Activated CD4-positive, alpha-beta T cell treated with anti-CD3 and anti-CD28 coated beads for 1 hour (primary cell): ENCODE data around the gene GMEB2.
A peak's percentile ranks its signal among the peaks of the same experiment; 100 is the strongest.
"Not testable (repeated sequence)": the region's sequence is repeated elsewhere in the genome, so short reads cannot be mapped to it uniquely, and the experiment has no call there.

Experiments used
- DNase-seq: peaks from one replicate; pipeline ENCODE4 v3.0.0-alpha.2; 2020

GMEB2 gene

DNA sequence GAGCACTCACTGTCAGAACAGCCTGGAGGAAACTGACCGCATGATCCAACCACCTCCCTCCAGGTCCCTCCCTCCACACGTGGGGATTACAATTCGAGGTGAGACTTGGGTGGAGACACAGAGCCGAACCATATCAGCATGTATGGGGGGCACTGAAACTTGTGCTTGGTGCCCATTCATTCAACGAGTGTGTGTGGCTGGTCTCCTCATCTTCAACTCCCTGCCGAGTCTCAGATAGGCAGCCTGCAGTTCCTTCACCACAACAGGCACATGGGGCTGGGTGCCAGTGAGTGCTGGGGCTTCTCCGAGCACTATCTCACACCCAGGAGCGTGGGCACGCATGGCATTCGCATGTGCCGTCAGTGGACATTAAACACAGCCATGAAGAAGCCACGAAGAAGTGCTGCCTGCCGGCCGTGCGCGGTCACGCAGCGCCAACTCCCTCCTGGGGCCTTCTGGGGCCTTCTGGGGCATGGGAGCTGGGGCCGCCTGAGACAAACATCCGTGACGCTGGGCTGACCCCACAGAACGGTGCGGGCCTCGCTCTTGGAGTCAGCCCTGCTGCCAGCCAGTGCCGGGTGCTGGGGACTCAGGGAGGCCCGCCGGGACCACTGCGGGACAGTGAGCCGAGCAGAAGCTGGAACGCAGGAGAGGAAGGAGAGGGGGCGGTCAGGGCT is 30.5 kb upstream of the GMEB2 start:
- DNase-seq, result no peak

DNA sequence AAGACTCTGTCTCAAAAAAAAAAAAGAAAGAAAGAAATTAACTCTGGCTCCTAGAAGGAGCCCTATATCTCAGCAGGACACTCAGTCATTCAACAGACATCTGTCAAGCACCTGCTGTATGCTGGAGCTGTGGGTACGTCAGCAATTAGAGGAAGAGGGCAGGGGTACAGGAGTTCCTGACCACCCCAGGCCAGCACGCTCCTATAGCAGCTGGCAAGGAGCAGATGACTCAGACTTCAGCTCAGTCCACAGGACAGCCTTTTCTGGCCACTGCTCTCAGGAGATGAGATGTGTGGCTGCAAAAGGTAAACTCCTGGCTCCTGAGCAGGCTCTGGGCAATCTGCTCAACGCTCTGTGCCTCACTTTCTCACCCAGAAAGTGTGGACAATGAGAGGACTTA is 29.6 kb upstream of the GMEB2 start:
- DNase-seq, result no peak

DNA sequence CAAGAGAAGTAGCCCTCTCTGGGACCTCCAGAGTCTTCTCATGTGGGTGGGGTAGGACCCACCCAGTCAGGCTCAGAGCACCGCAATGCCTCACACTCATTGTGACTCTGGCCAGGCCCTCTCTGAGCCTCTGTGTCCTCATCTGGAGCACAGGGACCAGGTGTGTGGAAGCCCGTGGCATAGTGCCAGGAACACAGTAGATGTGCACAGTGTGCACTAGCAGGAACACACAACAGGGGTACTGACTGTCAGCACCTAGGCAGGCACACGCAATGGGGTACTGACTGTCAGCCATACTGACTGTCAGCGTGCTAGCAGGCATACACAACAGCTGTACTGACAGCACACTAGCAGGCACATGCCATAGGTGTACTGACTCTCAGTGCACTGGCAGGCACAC is 28.3 kb upstream of the GMEB2 start:
- DNase-seq, result no peak

DNA sequence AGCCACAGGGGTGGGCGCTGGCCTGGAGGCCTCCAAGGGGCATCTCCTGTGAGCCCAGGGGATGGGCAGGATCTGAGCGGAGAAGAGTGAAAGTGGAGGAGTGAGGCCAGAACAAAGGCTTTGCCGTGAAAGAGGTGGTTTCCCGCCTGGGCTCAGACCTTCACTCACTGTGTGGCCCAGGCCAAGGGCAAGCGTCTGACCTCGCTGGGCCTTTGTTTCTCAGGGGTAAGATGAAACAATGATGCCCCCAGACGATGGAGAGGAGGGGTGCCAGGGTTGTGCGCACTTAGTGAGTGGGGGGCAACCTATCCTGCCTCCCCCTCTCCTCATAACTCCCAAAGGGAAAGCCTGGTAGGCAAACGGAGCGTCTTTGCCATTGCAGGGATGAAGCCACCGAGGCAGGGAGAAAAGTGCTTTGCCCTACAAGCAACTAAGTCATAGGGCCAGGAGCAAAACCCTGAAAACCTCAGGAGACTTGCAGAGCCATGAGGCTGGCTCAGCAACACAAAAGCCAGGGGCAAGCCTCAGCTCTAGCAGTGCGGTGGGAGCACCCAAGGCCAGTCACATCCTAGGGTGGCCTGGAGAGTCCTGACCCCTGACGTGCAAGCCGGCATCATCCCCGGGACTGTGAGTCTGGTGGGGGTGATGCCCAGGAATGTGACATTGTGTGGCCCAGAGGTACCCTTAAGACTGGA is 27.2 kb upstream of the GMEB2 start:
- DNase-seq, result no peak

DNA sequence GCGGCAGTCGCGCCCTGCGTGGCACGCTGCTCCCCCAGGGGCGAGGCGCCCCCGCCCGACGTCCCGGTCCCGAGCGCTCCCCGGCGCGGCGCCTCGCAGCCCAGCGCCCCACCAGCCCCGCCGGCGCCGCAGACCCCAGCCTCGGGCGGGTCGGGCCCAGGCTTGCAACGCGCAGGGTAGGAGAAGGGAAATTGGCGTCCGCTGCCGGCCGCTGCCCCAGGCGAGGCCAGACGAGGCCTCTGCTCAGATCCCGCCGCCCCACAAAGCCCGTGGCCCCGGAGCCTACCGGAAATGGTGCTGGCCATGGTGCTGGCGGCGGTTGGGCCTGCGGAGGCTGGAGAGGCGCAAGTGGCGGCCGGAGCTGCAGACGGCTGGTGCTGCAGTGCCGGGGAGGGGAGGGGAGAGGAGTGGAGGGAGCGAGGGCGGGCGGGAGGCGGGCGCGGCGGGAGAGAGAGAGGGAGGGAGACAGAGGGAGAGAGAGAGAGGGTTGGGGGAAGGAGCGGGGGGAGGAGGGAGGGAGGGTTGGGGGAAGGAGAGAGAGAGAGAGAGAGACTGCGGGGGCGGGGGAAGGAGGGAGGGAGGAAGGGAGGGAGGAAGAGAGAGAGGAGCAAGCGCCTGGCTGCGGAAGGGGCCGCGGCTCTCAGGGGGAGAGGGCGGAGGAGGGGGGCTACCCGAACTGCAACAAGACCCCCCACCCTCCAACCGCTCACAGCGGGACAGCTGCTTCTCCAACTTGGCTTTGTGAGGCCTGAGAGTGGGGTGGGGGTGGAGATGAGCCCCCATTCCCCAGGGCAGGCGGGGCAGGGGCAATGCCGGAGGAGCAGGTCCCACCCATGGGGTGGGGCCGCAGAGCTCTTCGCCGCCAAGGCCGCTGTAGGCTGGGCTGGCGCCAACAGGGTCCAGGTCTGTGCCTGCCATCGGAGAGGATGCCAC is 26.4 kb upstream of the GMEB2 start, which contains the start of gene STMN3:
STMN3 (minus strand) TSS at position 384 of the 933 bp plus-strand sequence; CDS start at position 305, 79 bp downstream.
- peak; percentile 37 for DNase-seq

DNA sequence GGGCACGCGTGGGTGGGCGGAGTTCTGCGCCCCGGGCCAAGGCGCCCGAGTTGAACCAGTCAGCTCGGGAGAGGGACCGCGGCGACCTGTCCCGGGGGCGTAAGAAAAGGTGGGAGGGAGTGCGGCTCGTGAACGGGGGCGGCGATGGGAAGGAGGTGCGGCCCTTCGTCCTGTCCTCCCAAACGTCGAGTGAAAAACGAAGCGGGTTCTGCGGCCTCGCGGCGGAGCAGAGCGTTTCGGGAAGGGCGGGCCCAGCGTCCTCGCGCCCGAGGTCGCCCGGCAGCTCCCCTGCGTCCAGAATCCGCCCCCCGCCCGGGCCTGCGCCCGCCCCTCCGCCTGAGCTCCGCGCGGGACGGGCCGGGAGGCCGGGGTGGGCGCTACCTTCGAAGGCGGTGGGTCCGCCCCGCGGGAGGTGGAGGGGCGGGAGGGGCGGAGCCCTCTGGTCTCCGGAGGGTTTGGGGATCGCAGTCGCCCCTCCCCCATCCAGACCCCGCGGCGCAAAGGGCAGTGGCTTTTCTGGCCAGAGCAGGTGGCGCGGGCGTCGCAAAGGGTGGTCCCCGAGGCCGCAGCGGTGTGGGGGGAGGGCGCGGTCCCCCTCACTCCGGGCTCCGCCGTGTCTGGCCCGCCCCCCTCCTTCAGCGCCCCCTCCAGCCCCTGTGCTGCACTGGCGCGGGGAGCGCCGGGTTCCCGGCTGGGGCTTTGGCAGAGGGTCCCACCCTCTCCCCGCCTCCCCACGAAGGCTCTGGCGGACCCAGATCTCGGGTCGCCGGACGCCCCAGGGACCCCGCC is 25.5 kb upstream of the GMEB2 start:
- peak; percentile 37 for DNase-seq

DNA sequence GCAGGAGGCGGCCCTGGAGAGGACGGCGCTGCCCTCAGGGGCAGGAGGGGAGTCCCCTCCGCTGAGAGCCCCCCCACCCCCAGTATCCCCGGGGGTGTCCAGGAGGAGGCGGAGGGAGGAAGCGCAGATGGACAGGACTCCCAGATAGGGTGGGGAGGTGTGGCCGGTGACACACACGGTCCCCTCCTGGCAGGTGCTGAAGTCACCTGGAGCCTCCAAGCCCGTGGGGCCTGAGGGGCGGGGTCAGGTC is 25.0 kb upstream of the GMEB2 start:
- no peak for DNase-seq

DNA sequence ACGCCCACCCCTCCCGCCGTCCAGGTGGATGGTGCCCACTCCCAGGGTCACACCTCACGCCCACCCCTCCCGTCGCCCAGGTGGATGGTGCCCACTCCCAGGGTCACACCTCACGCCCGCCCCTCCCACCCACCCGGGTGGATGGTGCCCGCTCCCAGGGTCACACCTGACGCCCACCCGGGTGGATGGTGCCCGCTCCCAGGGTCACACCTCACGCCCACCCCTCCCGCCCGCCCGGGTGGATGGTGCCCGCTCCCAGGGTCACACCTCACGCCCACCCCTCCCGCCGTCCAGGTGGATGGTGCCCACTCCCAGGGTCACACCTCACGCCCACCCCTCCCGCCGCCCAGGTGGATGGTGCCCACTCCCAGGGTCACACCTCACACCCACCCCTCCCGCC is 23.6 kb upstream of the GMEB2 start:
- not testable (repeated sequence) for DNase-seq

DNA sequence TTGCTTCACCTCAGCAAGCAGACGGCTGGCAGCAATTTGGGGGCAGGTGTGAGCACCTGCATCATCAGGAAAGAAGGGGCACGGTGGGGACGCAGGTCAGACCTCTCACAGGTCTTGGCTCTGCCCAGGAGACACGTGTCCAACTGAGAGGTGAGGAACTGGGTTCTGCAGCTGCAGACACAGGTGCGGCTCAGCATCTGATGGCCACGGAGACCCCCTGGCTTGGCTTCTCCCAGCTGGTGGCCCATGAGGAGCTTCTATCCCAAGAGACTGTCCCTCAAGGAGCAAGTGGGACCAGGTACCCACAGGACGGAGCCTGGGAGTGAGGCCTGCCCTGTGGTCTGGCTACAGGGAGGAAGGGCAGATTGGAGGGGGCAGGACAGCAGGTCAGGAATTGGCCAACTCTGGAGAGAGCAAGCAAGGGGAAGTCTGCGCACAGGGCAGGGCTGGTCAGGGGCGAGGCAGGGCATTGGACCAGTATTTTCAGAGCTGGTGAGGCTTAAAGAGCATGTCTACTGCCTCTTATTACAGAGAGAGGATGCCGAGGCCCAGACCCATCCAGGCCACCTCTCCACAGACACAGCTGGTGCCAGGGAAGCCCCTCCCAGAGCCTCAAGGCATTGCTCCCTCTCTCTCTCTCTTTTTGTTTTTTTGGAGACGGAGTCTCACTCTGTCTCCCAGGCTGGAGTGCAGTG is 22.1 kb upstream of the GMEB2 start:
- DNase-seq, result no peak

DNA sequence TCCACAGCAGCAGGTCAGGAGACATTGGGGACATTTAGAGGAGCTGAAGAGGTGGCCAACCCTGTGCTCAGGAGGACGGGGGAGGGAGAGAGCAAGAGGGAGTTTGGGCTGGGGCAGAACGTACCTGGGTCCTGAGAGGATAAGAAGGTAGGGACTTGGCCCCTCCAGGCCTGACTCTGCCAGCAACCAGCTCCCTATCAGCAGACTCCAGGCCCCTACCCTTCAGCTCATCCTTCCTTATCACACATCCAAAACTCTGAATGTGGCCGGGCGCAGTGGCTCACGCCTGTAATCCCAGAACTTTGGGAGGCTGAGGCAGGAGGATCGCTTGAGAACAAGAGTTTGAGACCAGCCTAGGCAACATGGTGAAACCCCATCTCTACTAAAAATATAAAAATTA is 21.3 kb upstream of the GMEB2 start:
- no peak for DNase-seq

DNA sequence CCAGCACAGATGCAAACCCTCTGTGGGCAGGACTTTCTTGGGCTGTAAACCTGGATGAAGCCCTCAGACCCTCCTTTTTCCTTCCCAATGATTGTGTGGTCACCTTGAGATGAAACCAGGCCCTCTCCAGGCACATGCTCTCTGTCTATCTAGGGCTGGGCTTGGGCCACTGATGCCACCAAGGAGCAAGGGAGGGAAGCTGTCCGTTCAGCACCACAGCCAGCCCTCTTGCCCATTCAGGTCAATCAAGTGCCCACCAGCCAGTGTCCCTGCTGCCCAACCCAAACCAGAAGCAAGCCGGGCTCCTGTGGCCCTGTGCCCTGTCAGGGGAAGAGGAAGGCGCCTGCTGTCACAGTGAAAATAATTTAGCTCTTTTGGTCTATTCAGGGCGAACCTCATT is 18.3 kb upstream of the GMEB2 start:
- DNase-seq, result no peak

DNA sequence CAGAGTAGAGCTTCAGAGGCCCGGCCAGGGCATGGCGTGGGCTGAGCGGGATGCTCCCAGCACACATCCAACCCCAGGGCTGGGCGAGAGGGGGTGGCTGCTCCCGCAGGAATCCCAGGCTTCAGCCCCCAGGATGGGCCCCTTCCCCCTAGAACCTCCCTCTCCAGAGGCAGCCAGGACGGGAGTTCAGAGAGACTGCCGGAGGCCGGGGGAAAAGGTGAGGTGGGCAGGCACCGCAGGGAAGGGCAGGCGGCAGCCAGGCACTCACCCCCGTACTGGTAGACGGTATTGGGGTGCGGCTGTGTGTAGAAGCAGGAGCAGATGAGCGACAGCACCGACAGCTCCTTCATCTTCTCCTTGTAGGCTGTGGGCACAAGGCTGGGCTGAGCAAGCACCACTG is 17.0 kb upstream of the GMEB2 start:
- no peak for DNase-seq

DNA sequence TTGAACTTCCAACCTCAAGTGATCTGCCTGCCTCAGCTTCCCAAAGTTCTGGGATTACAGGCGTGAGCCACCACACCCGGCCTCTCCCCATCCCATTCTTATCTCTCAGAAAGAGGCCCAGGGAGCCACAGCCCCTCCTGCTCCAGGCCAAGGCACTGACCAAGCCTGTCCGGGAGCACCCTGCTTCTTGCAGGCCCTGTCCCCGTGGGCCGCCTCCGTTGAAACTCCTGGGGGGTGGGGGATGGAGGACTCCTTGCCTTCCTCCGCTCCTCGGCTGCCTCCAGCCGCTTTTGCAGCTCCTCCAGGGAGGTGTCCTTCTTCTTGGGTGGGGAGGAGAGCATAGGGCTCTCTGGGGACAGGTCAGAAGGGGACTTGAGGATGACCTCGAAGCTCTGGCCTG is 16.6 kb upstream of the GMEB2 start:
- DNase-seq, result no peak

DNA sequence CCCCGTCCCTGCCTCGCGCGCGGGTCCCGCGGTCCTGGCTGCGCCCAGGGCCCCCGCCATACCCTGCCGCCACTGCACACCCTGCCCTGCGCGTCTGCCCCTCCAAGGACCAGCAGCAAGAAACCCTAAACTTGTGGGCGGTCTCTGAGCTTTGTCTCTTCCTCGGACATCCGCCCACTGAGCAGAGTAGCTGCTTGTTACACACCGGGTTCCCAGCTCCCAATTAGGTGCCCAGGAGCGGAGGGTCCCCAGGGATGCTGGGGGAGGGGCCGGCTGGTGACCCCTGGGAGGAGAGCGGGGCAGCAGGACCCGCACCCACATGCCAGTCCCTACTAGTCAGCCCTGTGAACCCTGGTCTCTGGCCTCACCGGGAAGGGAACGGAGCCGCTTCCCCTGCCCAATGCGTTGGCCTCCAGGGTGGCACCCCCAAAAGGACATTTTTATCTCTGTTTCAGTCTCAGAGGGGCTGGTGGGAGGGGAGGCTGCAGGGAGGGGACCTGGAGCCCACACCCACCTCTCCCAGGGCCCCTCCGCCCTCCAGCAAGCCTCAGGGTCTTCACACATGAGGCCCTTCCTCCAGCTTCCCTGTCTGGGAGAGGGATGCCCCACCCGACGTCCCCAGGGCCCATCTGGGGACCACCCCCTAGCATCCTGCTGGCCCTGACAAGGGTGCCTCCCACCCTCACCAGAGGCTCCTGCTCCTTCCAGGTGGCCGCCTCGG is 15.8 kb upstream of the GMEB2 start:
- no peak for DNase-seq

DNA sequence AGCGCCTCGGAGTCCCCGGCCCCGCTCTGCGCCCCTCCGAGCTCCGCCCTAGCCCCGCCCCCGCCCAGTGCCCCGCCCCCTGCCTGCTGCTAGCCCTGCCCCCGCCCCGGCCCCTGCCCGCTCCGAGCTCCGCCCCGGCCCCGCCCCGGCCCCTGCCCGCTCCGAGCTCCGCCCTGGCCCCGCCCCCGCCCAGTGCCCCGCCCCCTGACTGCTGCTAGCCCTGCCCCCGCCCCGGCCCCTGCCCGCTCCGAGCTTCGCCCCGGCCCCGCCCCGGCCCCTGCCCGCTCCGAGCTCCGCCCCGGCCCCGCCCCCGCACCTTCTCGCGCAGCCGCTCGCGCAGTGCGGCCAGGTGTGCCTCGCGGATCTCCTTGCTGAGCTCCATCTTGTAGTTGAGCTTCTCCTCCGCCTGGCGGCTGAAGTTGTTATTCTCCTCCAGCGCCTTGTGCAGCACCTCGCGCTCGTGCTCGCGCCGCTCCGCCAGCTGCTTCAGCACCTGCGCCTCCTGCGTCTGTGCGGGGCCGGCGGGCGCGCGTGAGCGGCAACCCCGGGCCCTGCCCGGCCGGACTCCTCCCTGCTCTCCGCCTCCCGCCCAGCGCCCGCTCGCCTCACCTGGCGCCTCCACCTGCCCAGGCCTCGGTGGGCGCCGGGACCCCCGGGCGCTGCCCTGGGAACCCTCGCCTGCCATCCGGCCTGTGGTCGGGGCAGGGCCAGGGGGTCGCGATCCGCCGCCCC is 15.1 kb upstream of the GMEB2 start:
- DNase-seq, result peak; percentile 96

DNA sequence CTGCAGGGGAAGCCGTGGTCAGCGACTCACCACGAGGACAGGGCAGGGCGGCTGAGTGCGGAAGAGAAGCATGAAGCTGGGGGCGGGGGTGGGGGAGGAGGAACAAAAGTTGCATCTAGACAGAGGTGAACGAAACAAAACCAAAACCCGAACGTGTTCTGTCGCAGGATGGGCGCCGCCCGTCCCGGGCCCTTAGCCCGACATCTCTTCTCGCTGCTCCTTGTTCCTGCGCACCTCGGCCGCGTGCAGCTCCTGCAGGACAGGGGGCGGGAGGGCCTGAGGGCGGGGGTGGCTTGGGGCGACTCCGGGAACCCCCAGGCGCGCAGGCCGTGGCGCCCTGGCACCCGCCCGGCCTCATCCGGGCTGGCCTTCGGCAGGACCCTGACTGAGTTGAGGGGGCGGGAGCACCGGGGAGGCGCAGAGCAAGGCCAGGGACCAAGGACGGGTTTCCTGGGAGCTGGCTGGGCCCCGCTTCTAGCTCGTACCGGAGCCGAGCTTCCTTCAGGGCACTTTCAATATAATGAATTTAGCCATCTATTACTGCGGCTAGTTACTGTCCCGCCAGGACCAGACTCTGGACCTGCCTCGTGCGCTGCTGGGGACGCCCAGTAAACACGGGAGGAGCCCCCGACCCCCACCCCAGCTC is 14.4 kb upstream of the GMEB2 start:
- DNase-seq, result peak; percentile 31

DNA sequence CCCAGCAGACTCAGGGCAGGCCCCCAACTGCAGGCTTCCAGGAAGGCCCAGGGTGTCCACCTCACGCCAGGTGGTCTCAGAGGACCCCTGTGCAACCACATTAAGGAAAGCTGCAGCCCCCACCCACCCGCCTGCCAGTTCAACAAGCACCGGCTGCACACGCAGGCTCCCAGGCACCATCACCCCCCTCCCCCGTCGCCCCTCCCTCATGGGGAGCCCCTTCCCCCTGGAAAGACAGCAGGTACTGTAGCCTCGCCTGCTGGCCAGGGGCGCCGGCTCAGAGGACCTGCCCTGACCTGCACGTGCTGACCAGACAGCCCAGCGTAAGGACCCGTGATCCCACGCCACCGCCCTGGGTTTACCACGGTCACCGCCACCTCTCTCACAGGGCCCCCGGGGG is 13.8 kb upstream of the GMEB2 start:
- DNase-seq, result not testable (repeated sequence)

DNA sequence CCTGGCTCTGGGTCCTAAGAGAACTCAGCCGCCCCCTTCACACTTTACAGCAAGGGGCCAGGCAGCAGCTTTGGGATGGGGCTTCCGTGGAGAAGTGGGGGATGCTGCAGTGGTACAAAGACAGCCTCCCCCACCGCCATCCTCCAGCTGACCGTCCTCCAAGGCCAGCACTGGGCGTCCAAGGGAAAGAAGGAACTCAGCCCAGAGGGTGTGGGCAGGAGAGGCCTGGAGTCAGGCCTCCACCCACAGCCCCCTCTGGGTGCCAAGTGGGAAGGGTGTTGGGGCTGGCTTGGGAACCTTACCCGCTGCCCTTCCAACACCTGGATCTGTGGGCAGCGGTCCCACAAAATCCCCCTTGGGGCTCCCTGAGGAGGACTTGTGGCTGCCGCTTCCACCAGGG is 13.2 kb upstream of the GMEB2 start:
- DNase-seq, result no peak

DNA sequence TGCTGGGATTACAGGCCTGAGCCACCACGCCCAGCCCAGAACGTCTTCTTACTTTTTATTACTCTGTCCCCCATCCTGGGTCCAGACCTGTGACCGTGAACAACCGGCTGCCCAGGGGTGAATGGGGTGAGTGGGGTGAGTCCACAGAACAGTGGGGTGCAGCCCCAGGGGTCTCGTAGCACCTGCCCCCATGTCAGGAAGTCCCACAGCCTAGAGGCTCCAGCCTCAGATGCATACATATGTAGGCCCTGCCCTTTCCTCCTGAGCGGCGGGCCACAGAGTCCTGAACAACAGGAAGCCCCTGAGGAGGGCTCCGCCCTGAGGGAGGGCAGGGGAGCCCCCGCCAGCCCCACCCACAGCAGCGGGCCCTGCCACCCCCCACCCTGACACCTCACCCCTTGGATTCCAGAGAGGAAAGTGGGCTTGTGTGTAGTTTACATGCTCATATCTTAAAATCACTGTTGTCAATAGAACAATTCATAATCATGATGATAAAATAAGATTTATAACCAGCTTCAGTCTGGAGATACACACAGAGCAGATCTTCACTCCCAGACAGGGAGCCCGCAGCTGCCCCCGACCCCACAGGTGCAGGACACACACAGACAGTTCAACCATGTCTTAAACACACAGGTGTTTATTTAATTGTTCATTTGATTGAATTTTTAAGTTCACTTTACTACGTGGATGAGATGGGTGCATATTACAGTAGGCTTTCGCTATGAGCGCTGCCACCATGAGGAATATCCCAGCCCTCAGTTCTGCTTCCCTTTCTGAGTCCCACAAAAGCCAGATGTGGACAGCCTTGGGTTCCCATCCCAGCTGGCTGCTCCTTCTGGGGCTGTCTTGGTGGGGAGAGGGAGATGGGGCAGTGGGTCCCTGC is 12.4 kb upstream of the GMEB2 start:
- peak; percentile 60 for DNase-seq
